Activated CD4-positive, alpha-beta T cell treated with anti-CD3 and anti-CD28 coated beads, Interleukin-2, Interleukin-4, amounts not matched to agents 100 ng/mL and 50 ng/mL, durations not matched to agents 16 hours and 8 hours (primary cell): ENCODE results near the gene DOCK4.

ENCODE experiments used
- DNase-seq: peaks from one replicate; pipeline ENCODE4 v3.0.0-alpha.2; 2020; ENCODE audit warnings: low spot score

Gene DOCK4

GRCh38 chr7:112006071-112006470, 200.1 kb downstream of the DOCK4 start:
- DNase-seq, result no peak

- no peak for DNase-seq
Observed at GRCh38 chr7:112005205-112005775, 200.9 kb downstream of the DOCK4 start.

DNA sequence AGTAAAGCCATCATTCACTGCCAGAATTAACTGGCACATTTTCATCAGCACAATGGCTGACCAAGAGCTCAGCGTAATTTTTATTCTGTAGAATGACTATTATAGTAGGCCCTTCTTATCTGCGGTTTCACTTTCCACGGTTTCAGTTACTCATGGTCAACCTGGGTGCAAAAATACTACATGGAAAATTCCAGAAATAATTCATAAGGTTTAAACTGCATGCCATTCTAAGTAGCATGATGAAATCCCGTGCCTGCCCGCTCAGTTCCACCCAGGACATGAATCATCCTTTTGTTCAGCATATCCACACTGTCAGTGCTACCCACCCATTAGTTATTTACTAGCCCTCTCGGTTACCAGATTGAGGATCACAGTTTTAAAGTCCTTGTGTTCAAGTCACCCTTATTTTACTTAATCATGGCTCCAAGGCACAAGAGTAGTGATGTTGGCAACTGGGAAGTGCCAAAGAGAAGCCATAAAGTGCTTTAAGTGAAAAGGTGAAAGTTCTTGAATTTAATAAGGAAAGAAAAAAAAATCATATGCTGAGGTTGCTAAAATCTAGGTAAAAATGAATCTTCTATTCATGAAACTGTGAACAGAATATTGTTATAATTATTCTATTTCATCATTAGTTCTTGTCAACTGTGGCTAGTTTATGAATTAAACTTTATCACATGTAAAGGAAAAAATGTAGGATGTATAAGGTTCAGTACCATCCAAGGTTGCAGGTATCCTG, 204.9 kb downstream of the DOCK4 start:
- no peak for DNase-seq

GRCh38 chr7:111998326-111998725, 207.9 kb downstream of the DOCK4 start:
- no peak for DNase-seq

DNA sequence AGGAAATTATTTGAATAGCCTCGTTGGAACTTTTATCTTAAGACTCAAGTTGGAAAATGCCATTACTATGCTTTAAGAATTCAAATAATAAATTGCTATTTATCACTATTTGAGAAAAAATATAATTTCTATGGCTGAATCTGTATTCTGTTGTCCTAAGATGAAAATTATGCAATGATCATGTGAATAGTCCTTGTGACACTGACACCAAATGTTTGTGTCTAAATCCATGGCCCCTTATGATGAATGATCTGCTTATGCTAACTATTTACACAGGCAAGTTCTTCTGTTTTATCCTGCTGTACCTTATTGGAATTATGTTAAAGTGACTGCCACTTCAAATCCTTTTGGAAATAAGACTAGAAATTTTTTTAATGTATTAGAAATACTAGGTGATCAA, 208.7 kb downstream of the DOCK4 start:
- no peak for DNase-seq

- no peak for DNase-seq
Observed at GRCh38 chr7:111992601-111993000, 213.6 kb downstream of the DOCK4 start.

- DNase-seq, result no peak
Observed at GRCh38 chr7:111990643-111991042, 215.6 kb downstream of the DOCK4 start.

DNA sequence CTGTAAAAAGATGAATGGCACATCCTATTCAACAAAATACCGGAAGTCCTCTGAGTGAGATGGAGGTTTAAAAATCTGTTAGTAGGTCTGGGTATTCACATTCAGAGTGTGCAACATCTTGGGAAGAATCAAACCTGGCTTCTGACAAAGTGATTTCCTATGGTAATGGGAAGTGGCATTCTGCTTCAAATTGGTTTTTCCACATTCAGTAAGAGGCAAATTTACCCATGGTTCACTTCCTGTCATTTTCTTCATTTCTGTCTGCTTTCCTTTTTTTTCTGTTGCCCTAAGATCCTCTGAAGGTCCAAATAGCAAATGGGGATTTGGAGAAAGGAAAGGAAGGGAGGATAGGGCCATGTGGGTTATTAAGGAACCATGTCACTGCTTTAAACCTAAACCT, 218.3 kb downstream of the DOCK4 start:
- no peak for DNase-seq

GRCh38 chr7:111987115-111987826, 218.9 kb downstream of the DOCK4 start:
- DNase-seq, result no peak

- no peak for DNase-seq
Observed at GRCh38 chr7:111986601-111987000, 219.6 kb downstream of the DOCK4 start.

DNA sequence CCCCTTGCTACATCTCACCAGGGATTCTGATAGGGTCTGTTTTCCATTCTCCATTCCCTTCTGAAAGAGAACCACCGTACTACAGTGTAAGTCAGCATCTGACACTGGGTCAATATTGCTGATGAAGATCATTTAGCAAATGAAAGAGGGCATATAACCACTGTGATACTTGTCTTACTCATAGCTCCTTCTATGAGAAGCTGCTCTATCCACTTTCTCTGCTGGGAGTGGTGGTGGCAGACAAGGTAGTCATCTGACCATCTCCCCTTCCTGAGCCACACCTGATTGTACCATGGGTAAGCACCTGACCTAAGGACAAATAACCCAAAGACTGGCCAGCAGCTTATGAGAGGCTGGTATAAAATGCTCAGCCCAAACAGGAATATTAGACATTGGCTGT, 220.4 kb downstream of the DOCK4 start:
- no peak for DNase-seq

- DNase-seq, result no peak
Observed at GRCh38 chr7:111982804-111983203, 223.4 kb downstream of the DOCK4 start.

DNA sequence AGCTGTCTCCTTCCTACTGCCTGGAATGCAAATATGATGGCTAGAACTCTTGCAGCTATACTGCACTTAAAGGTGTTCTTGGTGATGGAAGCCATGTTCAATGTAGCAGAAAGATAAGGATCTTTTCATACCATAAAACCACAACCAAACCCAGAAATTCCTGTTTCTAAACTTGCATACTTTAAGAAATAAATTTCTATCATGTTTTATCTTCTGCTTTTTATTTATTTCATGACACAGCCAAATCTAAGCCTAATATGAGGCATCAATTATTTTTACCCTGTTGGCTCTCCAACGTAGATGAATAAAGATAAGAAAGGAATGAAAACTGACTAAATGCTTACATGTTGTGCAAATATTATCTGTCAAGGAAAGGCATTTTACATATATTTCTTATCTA, 224.1 kb downstream of the DOCK4 start:
- DNase-seq, result no peak

GRCh38 chr7:111980725-111981124, 225.5 kb downstream of the DOCK4 start:
- no peak for DNase-seq

GRCh38 chr7:111975346-111975745, 230.9 kb downstream of the DOCK4 start:
- DNase-seq, result no peak

DNA sequence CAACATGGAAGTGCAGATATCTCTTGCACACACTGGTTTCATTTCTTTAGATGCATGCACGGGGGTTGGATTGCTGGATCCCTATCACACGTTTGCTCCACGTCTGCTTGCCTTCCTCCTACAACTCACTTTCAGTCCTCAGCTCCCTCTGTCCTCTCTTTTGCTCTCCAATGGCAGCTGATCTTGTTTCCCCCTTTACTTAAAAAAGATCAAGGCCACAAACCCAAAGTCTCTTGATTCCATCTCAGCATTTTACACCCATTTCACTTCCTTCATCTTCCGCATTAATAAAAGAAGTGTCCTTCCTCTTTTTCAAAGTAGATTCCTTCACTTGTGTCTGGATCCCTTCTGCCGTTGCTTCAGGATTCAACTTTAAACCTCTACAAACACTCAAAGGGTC, 245.2 kb downstream of the DOCK4 start:
- no peak for DNase-seq

DNA sequence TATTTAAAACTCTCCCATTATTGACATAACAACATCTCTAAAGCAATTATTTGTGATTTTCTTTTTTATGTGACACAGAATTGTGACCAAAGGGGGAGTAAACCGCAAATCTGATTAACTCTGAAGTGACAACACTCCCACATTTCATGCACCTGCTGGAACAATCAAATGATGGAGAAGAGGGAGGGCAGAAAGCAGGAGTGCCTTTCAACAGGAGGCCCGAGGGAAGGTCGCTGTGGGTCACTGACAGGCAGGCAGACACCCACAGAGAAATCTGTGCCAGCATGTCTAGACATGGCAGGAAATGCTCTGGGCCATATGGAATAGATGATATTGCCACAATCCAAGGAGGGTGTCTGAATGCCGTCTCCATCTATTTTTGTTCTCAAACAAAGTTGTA, 247.3 kb downstream of the DOCK4 start:
- DNase-seq, result no peak

- DNase-seq, result no peak
Observed at GRCh38 chr7:111958431-111958830, 247.8 kb downstream of the DOCK4 start.

DNA sequence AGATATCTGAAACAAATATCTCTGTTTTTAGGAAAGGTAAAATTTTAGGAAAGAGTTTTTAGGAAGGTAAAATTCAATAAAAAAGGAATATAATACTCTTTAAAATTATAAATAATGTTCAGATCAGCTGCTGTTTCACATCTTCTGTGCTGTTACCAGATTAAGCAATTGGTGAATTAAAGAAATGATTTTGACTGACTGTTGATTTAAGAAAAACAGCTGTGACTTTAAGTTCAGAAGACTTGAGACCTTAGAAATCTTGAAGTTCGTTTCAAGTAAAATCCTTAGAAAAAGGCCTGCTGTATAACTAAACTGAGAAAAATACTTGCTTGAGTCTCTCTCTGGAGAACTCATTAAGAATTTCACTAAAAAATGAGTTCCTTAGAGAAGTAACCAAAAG, 250.6 kb downstream of the DOCK4 start:
- no peak for DNase-seq

- DNase-seq, result no peak
Observed at GRCh38 chr7:111954474-111955381, 251.5 kb downstream of the DOCK4 start.

DNA sequence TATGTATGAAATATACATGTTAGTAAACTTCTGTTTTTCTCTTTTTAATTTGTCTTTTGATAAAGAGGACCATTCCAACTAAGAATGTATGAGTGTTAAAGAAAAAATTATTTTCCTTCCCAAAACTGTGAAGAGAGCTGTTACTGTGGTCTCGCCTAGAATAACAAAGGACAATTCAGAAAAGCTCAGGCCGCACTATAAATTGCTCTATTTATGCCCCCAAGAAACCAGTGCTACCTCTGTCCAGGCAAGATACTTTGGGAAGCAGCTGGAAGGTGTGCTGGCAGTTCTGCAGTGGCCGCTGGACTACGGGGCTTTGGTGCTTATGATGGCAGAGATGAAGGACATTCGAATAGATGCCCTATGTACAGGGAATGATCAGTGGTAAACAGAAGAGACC, 252.1 kb downstream of the DOCK4 start:
- DNase-seq, result no peak

GRCh38 chr7:111953611-111954010, 252.6 kb downstream of the DOCK4 start:
- DNase-seq, result no peak
